Fibroblast of peridontal ligament (primary cell): ENCODE measurements around the gene ALK.
A peak's percentile ranks its signal among the peaks of the same experiment; 100 is the strongest.

Source experiments
- DNase-seq: peaks from one replicate; pipeline ENCODE4 v3.0.0-alpha.2; 2010; ENCODE audit errors: extremely low read depth

The ALK gene

GRCh38 chr2:29530281-29530680 is 391.1 kb downstream of the ALK start:
- no peak for DNase-seq

- peak; percentile 52 for DNase-seq
Measured at GRCh38 chr2:29528891-29529520, 392.4 kb downstream of the ALK start.

- DNase-seq, result peak; percentile 5
Measured at GRCh38 chr2:29528371-29528770, 393.0 kb downstream of the ALK start.

GRCh38 chr2:29527947-29528346 is 393.4 kb downstream of the ALK start:
- peak; percentile 11 for DNase-seq

GRCh38 chr2:29526587-29527586 is 394.5 kb downstream of the ALK start:
- no peak for DNase-seq

- DNase-seq, result no peak
Measured at GRCh38 chr2:29525921-29526320, 395.5 kb downstream of the ALK start.

GRCh38 chr2:29524652-29525051 is 396.7 kb downstream of the ALK start:
- DNase-seq, result no peak

- DNase-seq, result peak; percentile 71
Measured at GRCh38 chr2:29522951-29523669, 398.3 kb downstream of the ALK start.

GRCh38 chr2:29520001-29520400 is 401.4 kb downstream of the ALK start:
- peak; percentile 48 for DNase-seq

GRCh38 chr2:29519338-29519925 is 402.0 kb downstream of the ALK start:
- peak; percentile 95 for DNase-seq

GRCh38 chr2:29518646-29519337 is 402.6 kb downstream of the ALK start:
- no peak for DNase-seq

- peak; percentile 70 for DNase-seq
Measured at GRCh38 chr2:29518010-29518409, 403.4 kb downstream of the ALK start.

GRCh38 chr2:29517413-29517812 is 404.0 kb downstream of the ALK start:
- no peak for DNase-seq

GRCh38 chr2:29516767-29517166 is 404.6 kb downstream of the ALK start:
- DNase-seq, result no peak

- DNase-seq, result no peak
Measured at GRCh38 chr2:29509878-29510277, 411.5 kb downstream of the ALK start.

GRCh38 chr2:29509397-29509796 is 412.0 kb downstream of the ALK start:
- DNase-seq, result peak; percentile 51

GRCh38 chr2:29504746-29505145 is 416.6 kb downstream of the ALK start:
- no peak for DNase-seq

- peak; percentile 24 for DNase-seq
Measured at GRCh38 chr2:29502460-29502911, 418.9 kb downstream of the ALK start.

GRCh38 chr2:29497375-29497774 is 424.0 kb downstream of the ALK start:
- no peak for DNase-seq

GRCh38 chr2:29496198-29496597 is 425.2 kb downstream of the ALK start:
- DNase-seq, result no peak

- no peak for DNase-seq
Measured at GRCh38 chr2:29495536-29496060, 425.8 kb downstream of the ALK start.
